Measurements from ENCODE around the gene B3GLCT.

Gene B3GLCT

DNA sequence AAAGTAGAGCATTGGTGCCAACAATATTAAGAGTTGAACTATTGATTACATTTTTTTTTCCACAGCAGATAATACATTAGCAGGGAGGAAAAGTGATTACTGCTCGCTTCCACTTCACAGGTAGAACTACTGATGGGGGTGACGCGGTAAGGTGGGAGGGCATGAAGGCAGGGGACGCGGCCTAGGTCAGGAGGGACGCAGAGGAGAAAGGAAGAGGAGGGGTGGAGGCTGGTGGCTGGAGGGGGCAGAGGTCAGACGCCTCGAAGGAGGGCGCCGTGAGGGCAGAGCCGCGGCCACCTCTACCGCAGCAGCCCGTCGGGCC is 287 bp upstream of the B3GLCT start:
- H2BK15ac ChIP-seq (ENCODE audit: low read length) = no peak overlapping the region
- no peak overlapping the region for H3K27ac ChIP-seq (replicated peaks; ENCODE audit: low read length)
- H2BK120ac ChIP-seq (ENCODE audit: low read depth, low read length) = no peak overlapping the region
- no peak overlapping the region for H3K9ac ChIP-seq (ENCODE audit: low read depth, low read length, poor library complexity)
- no peak overlapping the region for H4K91ac ChIP-seq (ENCODE audit: low read depth, low read length, poor library complexity)
- peaks cover 2% of the 10 kb centered on the region for H3K79me1 ChIP-seq (ENCODE audit: low read depth, low read length)
- peak overlapping the region; percentile 98 for H2AFZ ChIP-seq (ENCODE audit: low read length)
- no CpG with 5 or more reads among the region's 15 CpGs for WGBS, 2 donors (ENCODE audit: extremely low coverage in 2 of 2, insufficient read length in 2 of 2, insufficient replicate concordance in 1 of 2)
- peak overlapping the region; percentile 74 to 100 for H3K4me3 ChIP-seq (ENCODE audit: low read length in 2 of 2)
- peaks cover 0 to 5% of the 10 kb centered on the region in 2 donors for H3K4me1 ChIP-seq (ENCODE audit: control insufficient read depth in 2 of 2, insufficient read depth in 1 of 2, low read depth in 1 of 2, low read length in 2 of 2)
- H3K14ac ChIP-seq (ENCODE audit: low read length) = no peak overlapping the region
- no peak overlapping the region for H3K4me2 ChIP-seq (ENCODE audit: insufficient read depth, low read length, poor library complexity, severe bottlenecking)
- peak overlapping the region; percentile 80 for H3K18ac ChIP-seq (ENCODE audit: low read length)
- H2AK5ac ChIP-seq (ENCODE audit: low read depth, low read length) = no peak overlapping the region
- H3K9me3 ChIP-seq (replicated peaks in 1 of 2; ENCODE audit: control insufficient read depth in 2 of 2, insufficient read depth in 1 of 2, low read depth in 1 of 2, low read length in 2 of 2) = peaks cover 0 to 6% of the 10 kb centered on the region in 2 donors
- no peak for DNase-seq (ENCODE audit: low spot score)
- no peak overlapping the region for H4K8ac ChIP-seq (ENCODE audit: low read depth, low read length)
- no peaks in the 10 kb centered on the region for H3K27me3 ChIP-seq (ENCODE audit: control insufficient read depth in 3 of 3, insufficient read depth in 3 of 3, low read depth in 1 of 3, low read length in 3 of 3)
- H3K4ac ChIP-seq (ENCODE audit: low read length) = no peak overlapping the region
- H3K23ac ChIP-seq (ENCODE audit: low read depth, low read length, poor library complexity) = no peak overlapping the region
- H2BK12ac ChIP-seq (ENCODE audit: low read length) = no peak overlapping the region
- H2BK5ac ChIP-seq (ENCODE audit: low read length) = no peak overlapping the region
- no peaks in the 10 kb centered on the region for H3K36me3 ChIP-seq (replicated peaks in 1 of 2; ENCODE audit: control insufficient read depth in 2 of 2, insufficient read depth in 2 of 2, low read length in 2 of 2)

- H3K79me1 ChIP-seq (ENCODE audit: low read depth, low read length) = peaks cover 2% of the 10 kb centered on the region
- no peak overlapping the region for H3K4ac ChIP-seq (ENCODE audit: low read length)
- peak overlapping the region; percentile 74 to 100 for H3K4me3 ChIP-seq (ENCODE audit: low read length in 2 of 2)
- H3K23ac ChIP-seq (ENCODE audit: low read depth, low read length, poor library complexity) = no peak overlapping the region
- no peak overlapping the region for H4K91ac ChIP-seq (ENCODE audit: low read depth, low read length, poor library complexity)
- H2BK15ac ChIP-seq (ENCODE audit: low read length) = peak overlapping the region; percentile 56
- H3K36me3 ChIP-seq (replicated peaks in 1 of 2; ENCODE audit: control insufficient read depth in 2 of 2, insufficient read depth in 2 of 2, low read length in 2 of 2) = no peaks in the 10 kb centered on the region
- no peak overlapping the region for H2BK12ac ChIP-seq (ENCODE audit: low read length)
- H3K9me3 ChIP-seq (replicated peaks in 1 of 2; ENCODE audit: control insufficient read depth in 2 of 2, insufficient read depth in 1 of 2, low read depth in 1 of 2, low read length in 2 of 2) = peaks cover 0 to 6% of the 10 kb centered on the region in 2 donors
- H2AFZ ChIP-seq (ENCODE audit: low read length) = peak overlapping the region; percentile 98
- H2AK5ac ChIP-seq (ENCODE audit: low read depth, low read length) = no peak overlapping the region
- no CpG with 5 or more reads among the region's 34 CpGs for WGBS, 2 donors (ENCODE audit: extremely low coverage in 2 of 2, insufficient read length in 2 of 2, insufficient replicate concordance in 1 of 2)
- no peak overlapping the region for H4K8ac ChIP-seq (ENCODE audit: low read depth, low read length)
- H2BK120ac ChIP-seq (ENCODE audit: low read depth, low read length) = no peak overlapping the region
- H3K27me3 ChIP-seq (ENCODE audit: control insufficient read depth in 3 of 3, insufficient read depth in 3 of 3, low read depth in 1 of 3, low read length in 3 of 3) = no peaks in the 10 kb centered on the region
- peak overlapping the region; percentile 95 for H3K18ac ChIP-seq (ENCODE audit: low read length)
- no peak overlapping the region for H3K14ac ChIP-seq (ENCODE audit: low read length)
- peak overlapping the region; percentile 95 for H3K27ac ChIP-seq (replicated peaks; ENCODE audit: low read length)
- peak; percentile 36 for DNase-seq (ENCODE audit: low spot score)
- peak overlapping the region; percentile 83 for H2BK5ac ChIP-seq (ENCODE audit: low read length)
- peaks cover 0 to 5% of the 10 kb centered on the region in 2 donors for H3K4me1 ChIP-seq (ENCODE audit: control insufficient read depth in 2 of 2, insufficient read depth in 1 of 2, low read depth in 1 of 2, low read length in 2 of 2)
- peak overlapping the region; percentile 88 for H3K9ac ChIP-seq (ENCODE audit: low read depth, low read length, poor library complexity)
- H3K4me2 ChIP-seq (ENCODE audit: insufficient read depth, low read length, poor library complexity, severe bottlenecking) = peak overlapping the region; percentile 67
Observed at GRCh38 chr13:31200637-31200971, 829 bp downstream of the B3GLCT start.

DNA sequence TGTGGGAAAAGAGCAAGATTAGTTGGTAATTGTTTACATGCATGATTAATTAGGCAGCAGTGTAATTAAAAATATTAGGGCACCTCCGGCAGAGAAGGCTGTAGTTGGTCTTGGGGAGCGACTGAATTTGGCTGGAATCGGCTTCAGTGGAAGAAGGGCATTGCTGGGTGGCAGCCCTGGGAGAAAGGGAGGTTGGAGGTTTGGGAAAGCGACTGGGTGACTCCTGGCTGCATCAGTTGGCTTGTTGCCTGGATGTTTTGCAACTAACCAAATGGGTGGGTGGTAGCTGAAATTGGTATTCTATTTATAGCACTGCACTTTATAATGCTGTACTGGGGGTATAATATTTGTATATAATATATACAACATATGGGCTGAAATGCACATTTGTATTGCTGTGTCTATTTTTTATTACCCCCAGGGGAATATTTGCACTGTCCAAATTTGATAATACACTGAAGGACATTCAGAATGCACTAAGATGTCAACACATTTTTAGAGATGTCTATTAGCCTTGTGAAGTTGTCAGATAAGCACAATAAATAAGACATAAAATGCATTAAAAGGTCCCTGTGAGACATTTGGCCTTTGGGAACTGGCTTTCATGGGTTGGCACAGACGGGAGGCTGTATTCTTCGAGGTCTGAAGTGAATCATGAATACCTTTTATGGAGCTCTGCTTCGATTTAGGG is 1.7 kb downstream of the B3GLCT start:
- H3K9ac ChIP-seq (ENCODE audit: low read depth, low read length, poor library complexity) = no peak overlapping the region
- no peak overlapping the region for H2BK15ac ChIP-seq (ENCODE audit: low read length)
- peaks cover 2% of the 10 kb centered on the region for H3K79me1 ChIP-seq (ENCODE audit: low read depth, low read length)
- no peaks in the 10 kb centered on the region for H3K27me3 ChIP-seq (ENCODE audit: control insufficient read depth in 3 of 3, insufficient read depth in 3 of 3, low read depth in 1 of 3, low read length in 3 of 3)
- H3K4me1 ChIP-seq (ENCODE audit: control insufficient read depth in 2 of 2, insufficient read depth in 1 of 2, low read depth in 1 of 2, low read length in 2 of 2) = peaks cover 0 to 5% of the 10 kb centered on the region in 2 donors
- H3K4me2 ChIP-seq (ENCODE audit: insufficient read depth, low read length, poor library complexity, severe bottlenecking) = peak overlapping the region; percentile 22
- H3K23ac ChIP-seq (ENCODE audit: low read depth, low read length, poor library complexity) = no peak overlapping the region
- no CpG with 5 or more reads among the region's 7 CpGs for WGBS, 2 donors (ENCODE audit: extremely low coverage in 2 of 2, insufficient read length in 2 of 2, insufficient replicate concordance in 1 of 2)
- no peak overlapping the region for H2BK120ac ChIP-seq (ENCODE audit: low read depth, low read length)
- no peak overlapping the region for H2BK12ac ChIP-seq (ENCODE audit: low read length)
- no peak overlapping the region for H3K4ac ChIP-seq (ENCODE audit: low read length)
- no peaks in the 10 kb centered on the region for H3K36me3 ChIP-seq (replicated peaks in 1 of 2; ENCODE audit: control insufficient read depth in 2 of 2, insufficient read depth in 2 of 2, low read length in 2 of 2)
- H2AFZ ChIP-seq (ENCODE audit: low read length) = peak overlapping the region; percentile 98
- no peak overlapping the region for H4K91ac ChIP-seq (ENCODE audit: low read depth, low read length, poor library complexity)
- H3K4me3 ChIP-seq (ENCODE audit: low read length in 2 of 2) = peak overlapping the region in 1 of 2 donors; percentile 74
- no peak overlapping the region for H4K8ac ChIP-seq (ENCODE audit: low read depth, low read length)
- no peak for DNase-seq (ENCODE audit: low spot score)
- H2AK5ac ChIP-seq (ENCODE audit: low read depth, low read length) = no peak overlapping the region
- no peak overlapping the region for H3K18ac ChIP-seq (ENCODE audit: low read length)
- H3K9me3 ChIP-seq (replicated peaks in 1 of 2; ENCODE audit: control insufficient read depth in 2 of 2, insufficient read depth in 1 of 2, low read depth in 1 of 2, low read length in 2 of 2) = peaks cover 0 to 6% of the 10 kb centered on the region in 2 donors
- no peak overlapping the region for H2BK5ac ChIP-seq (ENCODE audit: low read length)
- no peak overlapping the region for H3K27ac ChIP-seq (replicated peaks; ENCODE audit: low read length)
- no peak overlapping the region for H3K14ac ChIP-seq (ENCODE audit: low read length)

DNA sequence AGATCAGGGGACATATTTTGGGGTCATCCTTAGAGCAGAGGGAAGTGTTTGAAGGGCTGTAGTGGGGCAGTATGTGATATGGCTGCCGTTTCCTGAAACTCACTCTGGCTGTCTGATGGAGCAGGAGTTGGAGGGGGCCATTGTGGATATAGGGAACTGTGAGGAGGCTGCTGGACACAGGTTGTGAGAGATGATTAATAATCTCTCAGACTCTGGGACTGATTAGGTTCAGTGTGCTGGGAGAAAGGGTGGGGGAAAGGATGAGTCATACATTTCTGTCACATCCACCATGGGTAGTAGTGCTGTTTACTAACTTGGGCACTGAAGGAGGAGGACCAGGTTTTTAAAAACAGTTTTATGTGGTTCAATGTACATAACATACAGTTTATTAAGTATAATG is 4.8 kb downstream of the B3GLCT start:
- Histone ChIP-seq H3K9me3 (replicated peaks in 1 of 2; ENCODE audit: control insufficient read depth in 2 of 2, insufficient read depth in 1 of 2, low read depth in 1 of 2, low read length in 2 of 2) (peaks cover 0 to 6% of the 10 kb centered on the region in 2 donors), H3K4me3 (ENCODE audit: low read length in 2 of 2) (no peak overlapping the region), H3K27me3 (ENCODE audit: control insufficient read depth in 3 of 3, insufficient read depth in 3 of 3, low read depth in 1 of 3, low read length in 3 of 3) (no peaks in the 10 kb centered on the region), H2BK15ac (ENCODE audit: low read length) (no peak overlapping the region), H2BK12ac (ENCODE audit: low read length) (no peak overlapping the region), H3K18ac (ENCODE audit: low read length) (no peak overlapping the region), H4K8ac (ENCODE audit: low read depth, low read length) (no peak overlapping the region), H2BK120ac (ENCODE audit: low read depth, low read length) (no peak overlapping the region), H3K27ac (replicated peaks; ENCODE audit: low read length) (no peak overlapping the region), H3K36me3 (replicated peaks in 1 of 2; ENCODE audit: control insufficient read depth in 2 of 2, insufficient read depth in 2 of 2, low read length in 2 of 2) (no peaks in the 10 kb centered on the region), H2AFZ (ENCODE audit: low read length) (no peak overlapping the region), H3K79me1 (ENCODE audit: low read depth, low read length) (peaks cover 2% of the 10 kb centered on the region), H3K4me1 (ENCODE audit: control insufficient read depth in 2 of 2, insufficient read depth in 1 of 2, low read depth in 1 of 2, low read length in 2 of 2) (peaks cover 11 to 19% of the 10 kb centered on the region in 2 donors), H3K4ac (ENCODE audit: low read length) (no peak overlapping the region), H3K23ac (ENCODE audit: low read depth, low read length, poor library complexity) (no peak overlapping the region), H4K91ac (ENCODE audit: low read depth, low read length, poor library complexity) (no peak overlapping the region), H2AK5ac (ENCODE audit: low read depth, low read length) (no peak overlapping the region), H3K9ac (ENCODE audit: low read depth, low read length, poor library complexity) (no peak overlapping the region), H3K4me2 (ENCODE audit: insufficient read depth, low read length, poor library complexity, severe bottlenecking) (no peak overlapping the region), H2BK5ac (ENCODE audit: low read length) (no peak overlapping the region), H3K14ac (ENCODE audit: low read length) (no peak overlapping the region)
- no peak for DNase-seq (ENCODE audit: low spot score)
- WGBS, 2 donors (ENCODE audit: extremely low coverage in 2 of 2, insufficient read length in 2 of 2, insufficient replicate concordance in 1 of 2) = no CpG with 5 or more reads among the region's 1 CpG

All from neuronal stem cell (in vitro differentiated cells).